ENCODE data around the gene WWTR1. TPM values are rescaled to one million over a fixed set of nuclear protein-coding genes. Genes with fewer than 3 reads are reported as not detected.
A peak's percentile ranks its signal among the peaks of the same experiment; 100 is the strongest.

The WWTR1 gene
- total RNA-seq, 1 donor from 2014 or later: 39.1 TPM

- Histone ChIP-seq H3K27ac (replicated peaks) (no peak overlapping the region), H3K9me3 (replicated peaks) (no peaks in the 10 kb centered on the region), H3K27me3 (ENCODE audit: low read depth) (no peaks in the 10 kb centered on the region), H3K4me1 (peaks cover 95% of the 10 kb centered on the region), H3K4me3 (no peak overlapping the region), H3K36me3 (no peaks in the 10 kb centered on the region)
- intact Hi-C loops (cut with micrococcal nuclease): no loop called here
- DNase-seq: no peak
- no peak for TF ChIP-seq CTCF (IDR thresholded peaks at IDR 0.05; ENCODE audit: borderline replicate concordance)
These were observed 25.6 kb downstream of the WWTR1 start for GRCh38 chr3:149632225-149632624.

GRCh38 chr3:149630806-149631205 lies 27.0 kb downstream of the WWTR1 start:
- Histone ChIP-seq H3K4me1 (peaks cover 95% of the 10 kb centered on the region), H3K36me3 (no peaks in the 10 kb centered on the region), H3K4me3 (no peak overlapping the region), H3K9me3 (replicated peaks) (no peaks in the 10 kb centered on the region), H3K27ac (replicated peaks) (no peak overlapping the region), H3K27me3 (ENCODE audit: low read depth) (no peaks in the 10 kb centered on the region)
- no peak for TF ChIP-seq CTCF (IDR thresholded peaks at IDR 0.05; ENCODE audit: borderline replicate concordance)
- DNase-seq: no peak
- intact Hi-C loops (cut with micrococcal nuclease): no loop called here

- Histone ChIP-seq H3K27me3 (ENCODE audit: low read depth) (no peaks in the 10 kb centered on the region), H3K4me1 (peaks cover 95% of the 10 kb centered on the region), H3K4me3 (no peak overlapping the region), H3K36me3 (no peaks in the 10 kb centered on the region), H3K27ac (replicated peaks) (peak overlapping the region; percentile 21), H3K9me3 (replicated peaks) (no peaks in the 10 kb centered on the region)
- DNase-seq: no peak
- TF ChIP-seq CTCF (IDR thresholded peaks at IDR 0.05; ENCODE audit: borderline replicate concordance): no peak
- intact Hi-C loops (cut with micrococcal nuclease): no loop called here
These were observed 28.7 kb downstream of the WWTR1 start for GRCh38 chr3:149628957-149629670.

GRCh38 chr3:149626671-149627070 lies 31.2 kb downstream of the WWTR1 start:
- H3K36me3 ChIP-seq: no peaks in the 10 kb centered on the region
- TF ChIP-seq CTCF (IDR thresholded peaks at IDR 0.05; ENCODE audit: borderline replicate concordance): no peak
- intact Hi-C loops (cut with micrococcal nuclease): no loop called here
- no peak overlapping the region for H3K4me3 ChIP-seq
- no peaks in the 10 kb centered on the region for H3K27me3 ChIP-seq (ENCODE audit: low read depth)
- peaks cover 89% of the 10 kb centered on the region for H3K4me1 ChIP-seq
- H3K9me3 ChIP-seq (replicated peaks): no peaks in the 10 kb centered on the region
- no peak overlapping the region for H3K27ac ChIP-seq (replicated peaks)
- no peak for DNase-seq

DNA sequence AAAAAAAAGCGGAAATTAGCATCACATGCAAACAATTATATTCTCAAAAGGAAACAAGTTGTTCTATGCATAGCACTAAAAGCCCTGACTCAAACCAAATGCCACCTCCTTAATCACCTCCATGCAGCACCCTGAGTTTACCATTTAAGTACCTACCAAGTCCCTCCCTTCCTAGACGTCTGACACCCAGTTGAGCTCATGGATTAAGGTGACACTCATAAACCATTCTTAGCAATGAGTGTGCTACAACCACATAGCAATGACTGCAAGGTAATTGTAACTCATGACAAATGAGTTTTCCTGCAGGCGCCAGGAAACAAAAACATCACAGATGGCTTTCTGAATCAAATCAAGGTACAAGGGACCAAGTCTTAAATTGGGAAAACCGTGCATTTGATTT lies 32.0 kb downstream of the WWTR1 start:
- Histone ChIP-seq H3K9me3 (replicated peaks) (no peaks in the 10 kb centered on the region), H3K36me3 (no peaks in the 10 kb centered on the region), H3K4me3 (no peak overlapping the region), H3K4me1 (peaks cover 89% of the 10 kb centered on the region), H3K27ac (replicated peaks) (peak overlapping the region; percentile 20), H3K27me3 (ENCODE audit: low read depth) (no peaks in the 10 kb centered on the region)
- TF ChIP-seq CTCF (IDR thresholded peaks at IDR 0.05; ENCODE audit: borderline replicate concordance): no peak
- intact Hi-C loops (cut with micrococcal nuclease): no loop called here
- no peak for DNase-seq
